Measurements from ENCODE around the gene FCRL3. TPM values are rescaled to one million over a fixed set of nuclear protein-coding genes. Genes with fewer than 3 reads are reported as not detected.

Gene FCRL3
- total and polyA plus RNA-seq, 2 of the 13 experiments (the other 11 are each of a cell fraction or from before 2014, with no cell fraction given), result not detected

DNA sequence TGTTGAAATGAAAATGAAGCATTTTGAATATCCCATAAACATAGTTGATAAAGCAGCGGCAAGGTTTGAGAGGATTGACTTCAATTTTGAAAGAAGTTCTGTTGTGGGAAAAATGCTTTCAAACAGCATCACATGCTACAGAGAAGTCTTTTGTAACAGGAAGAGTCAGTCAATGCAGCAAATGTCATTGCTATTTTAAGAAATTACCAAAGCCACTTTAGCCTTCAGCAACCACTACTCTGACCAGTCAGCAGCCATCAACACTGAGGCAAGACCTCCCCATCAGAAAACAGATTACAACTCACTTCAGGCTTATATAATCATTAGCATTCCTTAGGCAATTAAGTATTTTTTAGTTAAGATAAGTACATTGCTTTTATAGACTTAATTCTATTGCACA, 33.8 kb upstream of the FCRL3 start:
- Histone ChIP-seq H3K36me3 (replicated peaks in 1 of 2; ENCODE audit: control insufficient read depth in 1 of 2, insufficient read depth in 2 of 2, low read length in 2 of 2) (no peaks in the 10 kb centered on the region), H3K9ac (ENCODE audit: insufficient read depth, low read depth, low read length) (no peak overlapping the region), H3K27me3 (ENCODE audit: control insufficient read depth in 1 of 2, insufficient read depth in 2 of 2, low read length in 2 of 2) (no peaks in the 10 kb centered on the region), H2AFZ (ENCODE audit: low read length) (no peak overlapping the region), H3K79me2 (ENCODE audit: insufficient read depth, low read length) (no peaks in the 10 kb centered on the region), H3K4me1 (ENCODE audit: insufficient read depth, low read length) (no peaks in the 10 kb centered on the region), H3K4me3 (replicated peaks in 1 of 3; ENCODE audit: insufficient read depth in 1 of 3, low read depth in 2 of 3, low read length in 3 of 3) (no peak overlapping the region), H3K27ac (ENCODE audit: extremely low read length, insufficient read depth, low read length) (no peak overlapping the region), H4K20me1 (ENCODE audit: insufficient read depth, low read length) (no peaks in the 10 kb centered on the region), H3K4me2 (ENCODE audit: low read depth, low read length) (no peak overlapping the region), H3K9me3 (ENCODE audit: low read length) (no peaks in the 10 kb centered on the region)
- FAIRE-seq (no peak), ATAC-seq (no peak), DNase-seq (ENCODE audit: low spot score) (no peak)
- no TSS peak for BruUV-seq (replicated peaks)
- intact Hi-C loops (cut with micrococcal nuclease; ENCODE audit: unreplicated experiment), result no loop called here
- WGBS (ENCODE audit: low lambda C conversion rate), result 5% methylated on average over 1 of the region's 1 CpG
- ChIA-PET POLR2A (no interaction called here), CTCF (ENCODE audit: low intra/inter-chr PET ratio, low total read pairs) (no interaction called here)
- TF ChIP-seq MED8 (CRISPR knock-in tag; IDR thresholded peaks at IDR 0.05; ENCODE audit: insufficient replicate concordance) (no peak), KDM5A (IDR thresholded peaks at IDR 0.05; ENCODE audit: borderline replicate concordance, low read length) (no peak), FOXJ3 (CRISPR knock-in tag; IDR thresholded peaks at IDR 0.05; ENCODE audit: borderline replicate concordance) (no peak), GABPB1 (CRISPR knock-in tag; IDR thresholded peaks at IDR 0.05) (no peak), CBX5 (CRISPR knock-in tag; IDR thresholded peaks at IDR 0.05; ENCODE audit: borderline replicate concordance) (no peak), ZNF746 (CRISPR knock-in tag; IDR thresholded peaks at IDR 0.05) (no peak), SMAD1 (CRISPR knock-in tag; IDR thresholded peaks at IDR 0.05; ENCODE audit: borderline replicate concordance, low read depth) (no peak), SMC3 (IDR thresholded peaks at IDR 0.05; ENCODE audit: low read length) (no peak), FOXO4 (CRISPR knock-in tag; conservative IDR thresholded peaks at IDR 0.05) (no peak), ZNF337 (CRISPR knock-in tag; IDR thresholded peaks at IDR 0.05; ENCODE audit: borderline replicate concordance, low read depth) (no peak)
- TF ChIP-seq, protein P1, sequence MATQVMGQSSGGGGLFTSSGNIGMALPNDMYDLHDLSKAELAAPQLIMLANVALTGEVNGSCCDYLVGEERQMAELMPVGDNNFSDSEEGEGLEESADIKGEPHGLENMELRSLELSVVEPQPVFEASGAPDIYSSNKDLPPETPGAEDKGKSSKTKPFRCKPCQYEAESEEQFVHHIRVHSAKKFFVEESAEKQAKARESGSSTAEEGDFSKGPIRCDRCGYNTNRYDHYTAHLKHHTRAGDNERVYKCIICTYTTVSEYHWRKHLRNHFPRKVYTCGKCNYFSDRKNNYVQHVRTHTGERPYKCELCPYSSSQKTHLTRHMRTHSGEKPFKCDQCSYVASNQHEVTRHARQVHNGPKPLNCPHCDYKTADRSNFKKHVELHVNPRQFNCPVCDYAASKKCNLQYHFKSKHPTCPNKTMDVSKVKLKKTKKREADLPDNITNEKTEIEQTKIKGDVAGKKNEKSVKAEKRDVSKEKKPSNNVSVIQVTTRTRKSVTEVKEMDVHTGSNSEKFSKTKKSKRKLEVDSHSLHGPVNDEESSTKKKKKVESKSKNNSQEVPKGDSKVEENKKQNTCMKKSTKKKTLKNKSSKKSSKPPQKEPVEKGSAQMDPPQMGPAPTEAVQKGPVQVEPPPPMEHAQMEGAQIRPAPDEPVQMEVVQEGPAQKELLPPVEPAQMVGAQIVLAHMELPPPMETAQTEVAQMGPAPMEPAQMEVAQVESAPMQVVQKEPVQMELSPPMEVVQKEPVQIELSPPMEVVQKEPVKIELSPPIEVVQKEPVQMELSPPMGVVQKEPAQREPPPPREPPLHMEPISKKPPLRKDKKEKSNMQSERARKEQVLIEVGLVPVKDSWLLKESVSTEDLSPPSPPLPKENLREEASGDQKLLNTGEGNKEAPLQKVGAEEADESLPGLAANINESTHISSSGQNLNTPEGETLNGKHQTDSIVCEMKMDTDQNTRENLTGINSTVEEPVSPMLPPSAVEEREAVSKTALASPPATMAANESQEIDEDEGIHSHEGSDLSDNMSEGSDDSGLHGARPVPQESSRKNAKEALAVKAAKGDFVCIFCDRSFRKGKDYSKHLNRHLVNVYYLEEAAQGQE (IDR thresholded peaks at IDR 0.05; ENCODE audit: borderline replicate concordance in 1 of 2, low read depth in 1 of 2, low read length in 2 of 2), result no peak
- TF ChIP-seq, protein P2, sequence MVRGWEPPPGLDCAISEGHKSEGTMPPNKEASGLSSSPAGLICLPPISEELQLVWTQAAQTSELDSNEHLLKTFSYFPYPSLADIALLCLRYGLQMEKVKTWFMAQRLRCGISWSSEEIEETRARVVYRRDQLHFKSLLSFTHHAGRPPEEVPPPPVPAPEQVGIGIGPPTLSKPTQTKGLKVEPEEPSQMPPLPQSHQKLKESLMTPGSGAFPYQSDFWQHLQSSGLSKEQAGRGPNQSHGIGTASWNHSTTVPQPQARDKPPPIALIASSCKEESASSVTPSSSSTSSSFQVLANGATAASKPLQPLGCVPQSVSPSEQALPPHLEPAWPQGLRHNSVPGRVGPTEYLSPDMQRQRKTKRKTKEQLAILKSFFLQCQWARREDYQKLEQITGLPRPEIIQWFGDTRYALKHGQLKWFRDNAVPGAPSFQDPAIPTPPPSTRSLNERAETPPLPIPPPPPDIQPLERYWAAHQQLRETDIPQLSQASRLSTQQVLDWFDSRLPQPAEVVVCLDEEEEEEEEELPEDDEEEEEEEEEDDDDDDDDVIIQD (CRISPR knock-in tag; IDR thresholded peaks at IDR 0.05; ENCODE audit: low read depth), result no peak
- in situ Hi-C loops (cut with HindIII; ENCODE audit: extremely low pct_ligation_motif_present, low pct_unique_long_range_greater_than_20kb), result no loop called here

All from HepG2 (cell line).